ENCODE data around the gene LGSN.
A peak's percentile ranks its signal among the peaks of the same experiment; 100 is the strongest.
"Not testable (repeated sequence)": the region's sequence is repeated elsewhere in the genome, so short reads cannot be mapped to it uniquely, and the experiment has no call there.

Gene LGSN

DNA sequence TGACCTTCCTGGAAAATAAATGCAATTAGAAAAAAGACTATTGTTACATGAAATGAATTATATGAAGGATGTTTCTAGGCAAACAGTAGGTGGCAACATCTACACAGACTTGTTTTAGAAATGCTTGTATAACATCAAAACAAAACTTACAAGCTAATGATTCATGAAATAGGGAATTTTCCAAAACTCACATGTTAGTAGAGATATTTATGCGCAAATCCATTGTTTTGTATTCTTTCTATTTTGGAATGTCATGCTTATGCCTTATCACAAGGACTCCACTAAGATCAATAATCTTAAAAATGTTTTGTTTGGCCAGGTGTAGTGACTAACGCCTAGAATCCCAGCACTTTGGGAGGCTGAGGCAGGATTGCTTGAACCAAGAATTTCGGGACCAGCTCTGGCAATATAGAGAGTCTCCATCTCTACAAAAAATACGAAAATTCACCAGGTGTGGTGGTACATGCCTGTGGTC is 32.3 kb upstream of the LGSN start:
- DNase-seq (ENCODE audit: low read depth) = peak; percentile 87
- no peak overlapping the region for H3K4me3 ChIP-seq (ENCODE audit: control insufficient read depth, low read depth, low read length)
- TF ChIP-seq CTCF (conservative IDR thresholded peaks at IDR 0.05; ENCODE audit: control insufficient read depth, insufficient read depth, low read depth, low read length) = peak; percentile 60

DNA sequence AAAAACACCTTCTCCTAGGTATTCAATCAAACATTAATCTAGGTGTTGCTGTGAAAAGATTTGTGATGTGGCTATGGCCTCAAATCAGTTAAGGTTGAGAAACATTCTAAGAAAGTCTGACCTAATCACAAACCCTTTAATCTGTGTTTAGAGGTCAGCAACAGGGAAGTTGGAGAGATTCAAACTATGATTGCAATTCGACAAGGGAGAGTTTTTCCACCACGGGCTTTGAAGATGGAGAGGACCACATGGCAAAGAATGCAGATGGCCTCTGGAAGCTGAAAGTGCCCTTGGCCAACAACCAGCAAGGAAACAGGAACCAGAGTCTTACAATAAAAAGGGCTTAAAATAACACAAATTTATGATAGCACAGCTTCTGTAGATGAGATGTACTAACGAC is 29.6 kb upstream of the LGSN start:
- DNase-seq (ENCODE audit: low read depth) = no peak
- no peak overlapping the region for H3K4me3 ChIP-seq (ENCODE audit: control insufficient read depth, low read depth, low read length)
- TF ChIP-seq CTCF (conservative IDR thresholded peaks at IDR 0.05; ENCODE audit: control insufficient read depth, insufficient read depth, low read depth, low read length) = no peak

GRCh38 chr6:63348836-63349235 is 29.1 kb upstream of the LGSN start:
- no peak for TF ChIP-seq CTCF (conservative IDR thresholded peaks at IDR 0.05; ENCODE audit: control insufficient read depth, insufficient read depth, low read depth, low read length)
- no peak for DNase-seq (ENCODE audit: low read depth)

GRCh38 chr6:63347599-63347998 is 27.8 kb upstream of the LGSN start:
- DNase-seq (ENCODE audit: low read depth) = peak; percentile 95
- no peak overlapping the region for H3K4me3 ChIP-seq (ENCODE audit: control insufficient read depth, low read depth, low read length)
- TF ChIP-seq CTCF (conservative IDR thresholded peaks at IDR 0.05; ENCODE audit: control insufficient read depth, insufficient read depth, low read depth, low read length) = no peak

More at GRCh38 chr6:63348836-63349235, 29.1 kb upstream of the LGSN start:
- no peak overlapping the region for H3K4me3 ChIP-seq (ENCODE audit: control insufficient read depth, low read depth, low read length)

DNA sequence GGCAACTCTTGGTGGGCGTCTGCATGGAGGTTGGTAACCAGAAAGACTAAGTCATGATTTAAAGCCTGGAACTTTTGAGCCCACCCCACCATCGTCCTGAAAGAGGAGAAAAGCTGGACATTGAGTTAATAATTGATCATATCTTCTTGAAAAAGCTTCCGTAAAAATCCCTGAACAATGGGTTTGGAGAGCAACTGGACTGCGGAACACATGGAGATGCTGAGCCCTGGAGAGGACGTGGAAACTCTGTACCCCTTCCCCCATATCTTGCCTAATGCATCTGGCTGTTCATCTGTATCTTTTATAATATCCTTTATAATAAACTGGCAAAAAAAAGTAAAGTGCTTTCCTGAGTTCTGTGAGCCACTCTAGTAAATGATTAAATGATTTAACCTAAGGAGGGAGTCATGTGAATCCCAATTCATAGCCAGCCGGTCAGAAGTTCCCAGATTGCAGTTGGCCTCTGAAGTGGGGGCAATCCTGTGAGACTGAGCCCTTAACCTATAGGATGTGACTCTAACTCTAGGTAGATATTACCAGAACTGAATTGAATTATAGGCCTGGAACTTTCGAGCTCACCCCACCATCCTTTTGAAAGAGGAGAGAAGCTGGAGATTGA is 26.5 kb upstream of the LGSN start:
- no peak for TF ChIP-seq CTCF (conservative IDR thresholded peaks at IDR 0.05; ENCODE audit: control insufficient read depth, insufficient read depth, low read depth, low read length)
- no peak overlapping the region for H3K4me3 ChIP-seq (ENCODE audit: control insufficient read depth, low read depth, low read length)
- no peak for DNase-seq (ENCODE audit: low read depth)

DNA sequence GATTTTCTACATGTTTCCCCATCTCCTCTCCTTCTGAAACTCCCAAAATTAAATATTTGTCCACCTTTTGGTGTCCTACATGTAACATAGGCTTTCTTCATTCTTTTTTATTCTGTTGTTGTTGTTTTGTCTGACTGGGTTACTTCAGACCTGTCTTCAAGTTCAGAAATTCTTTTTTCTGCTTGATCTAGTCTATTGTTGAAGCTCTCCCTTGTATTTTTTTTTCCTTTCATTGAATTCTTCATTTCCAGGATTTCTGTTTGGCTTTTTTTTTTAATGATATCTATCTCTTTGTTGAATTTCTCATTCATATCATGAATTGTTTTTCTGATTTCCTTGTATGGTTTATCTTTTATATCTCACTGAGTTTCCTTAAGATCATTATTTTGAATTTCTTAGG is 20.6 kb upstream of the LGSN start:
- H3K4me3 ChIP-seq (ENCODE audit: control insufficient read depth, low read depth, low read length) = no peak overlapping the region
- DNase-seq (ENCODE audit: low read depth) = no peak
- TF ChIP-seq CTCF (conservative IDR thresholded peaks at IDR 0.05; ENCODE audit: control insufficient read depth, insufficient read depth, low read depth, low read length) = no peak

- DNase-seq (ENCODE audit: low read depth); H3K4me3 ChIP-seq (ENCODE audit: control insufficient read depth, low read depth, low read length): not testable (repeated sequence)
Measured at GRCh38 chr6:63334652-63335051, 14.9 kb upstream of the LGSN start.

All from fibroblast of mammary gland (primary cell).